HCT116 (cell line): Measurements from ENCODE around the gene MEIKIN.

ENCODE experiments used
- CTCF ChIP-seq, 3 experiments: fragments of 200-600 bp in 1 of 3; sonication (generic) in 1 of 3; IDR thresholded peaks in 2 of 3; conservative IDR thresholded peaks in 1 of 3; 2 replicates each; pipeline ENCODE4 v1.5.1; 2012 to 2017; ENCODE audit warnings: low read depth in 2 of 3, low read length in 2 of 3, antibody characterized with exemption in 1 of 3, borderline replicate concordance in 1 of 3, control low read depth in 1 of 3, mild to moderate bottlenecking in 1 of 3, mixed read lengths in 1 of 3, mixed run types in 1 of 3, moderate library complexity in 1 of 3; ENCODE audit not compliant: insufficient read depth in 1 of 3
- EGR1 ChIP-seq: IDR thresholded peaks from 2 replicates; pipeline ENCODE4 v1.6.1; 2012; ENCODE audit warnings: low read depth
- ELF1 ChIP-seq: IDR thresholded peaks from 2 replicates; pipeline ENCODE4 v1.6.1; 2012; ENCODE audit warnings: low read depth, borderline replicate concordance
- EZH2 ChIP-seq: fragments of 200-600 bp; sonication (generic); IDR thresholded peaks from 2 replicates; pipeline ENCODE4 v1.6.1; 2017; ENCODE audit warnings: antibody characterized with exemption, mixed run types
- EZH2phosphoT487 ChIP-seq: fragments of 200-600 bp; IDR thresholded peaks from 2 replicates; pipeline ENCODE4 v1.6.1; 2018; ENCODE audit warnings: antibody characterized with exemption, borderline replicate concordance
- JUND ChIP-seq: IDR thresholded peaks from 2 replicates; pipeline ENCODE4 v1.6.1; 2012
- POLR2A ChIP-seq: IDR thresholded peaks from 2 replicates; pipeline ENCODE4 v1.7.0; 2011; ENCODE audit warnings: borderline replicate concordance; ENCODE audit not compliant: insufficient read depth, insufficient read length; ENCODE audit errors: extremely low read depth
- POLR2AphosphoS5 ChIP-seq: IDR thresholded peaks from 2 replicates; pipeline ENCODE4 v1.6.1; 2011; ENCODE audit warnings: mild to moderate bottlenecking, low read depth, low read length, moderate library complexity
- REST ChIP-seq: IDR thresholded peaks from 2 replicates; pipeline ENCODE4 v1.6.1; 2012; ENCODE audit warnings: low read depth
- SIN3A ChIP-seq: IDR thresholded peaks from 2 replicates; pipeline ENCODE4 v1.6.1; 2012; ENCODE audit warnings: low read depth
- SP1 ChIP-seq: IDR thresholded peaks from 2 replicates; pipeline ENCODE4 v1.6.1; 2012; ENCODE audit warnings: low read depth
- SRF ChIP-seq: IDR thresholded peaks from 2 replicates; pipeline ENCODE4 v1.6.1; 2012; ENCODE audit warnings: low read depth
- TCF7L2 ChIP-seq: IDR thresholded peaks from 2 replicates; pipeline ENCODE4 v1.7.0; 2011; ENCODE audit warnings: borderline replicate concordance, inconsistent platforms; ENCODE audit not compliant: insufficient read depth, insufficient read length; ENCODE audit errors: extremely low read depth
- ZNF274 ChIP-seq: fragments of 200-500 bp; sonication (Bioruptor generic); IDR thresholded peaks from 2 replicates; pipeline ENCODE4 v1.6.1; 2014; ENCODE audit warnings: mild to moderate bottlenecking, low read depth, low read length, inconsistent platforms

- TF ChIP-seq POLR2AphosphoS5 = no peak
- no peak for TF ChIP-seq ZNF274
- TF ChIP-seq ELF1 = no peak
- no peak for TF ChIP-seq CTCF (IDR thresholded peaks at IDR 0.05 in 2 of 3, conservative IDR thresholded peaks at IDR 0.05 in 1 of 3; ENCODE audit: borderline replicate concordance in 1 of 3, insufficient read depth in 1 of 3, low read depth in 2 of 3, low read length in 2 of 3)
- TF ChIP-seq SIN3A = no peak
- TF ChIP-seq SP1 = no peak
- TF ChIP-seq EGR1 = no peak
- no peak for TF ChIP-seq SRF
- no peak for TF ChIP-seq TCF7L2
- TF ChIP-seq JUND = no peak
- no peak for TF ChIP-seq REST
- no peak for TF ChIP-seq EZH2
- TF ChIP-seq EZH2phosphoT487 = no peak
- no peak for TF ChIP-seq POLR2A
Measured at GRCh38 chr5:131944702-131945550, 537 bp downstream of the MEIKIN start.
